GM18870 (cell line): ENCODE results near the gene KDSR.
"Not testable (repeated sequence)": the region's sequence is repeated elsewhere in the genome, so short reads cannot be mapped to it uniquely, and the experiment has no call there.

ENCODE experiments used
- ATAC-seq: cut with Tn5 transposase; IDR thresholded peaks from one replicate; pipeline ENCODE4 v1.9.1; 2021; ENCODE audit warnings: moderate library complexity; ENCODE audit not compliant: unreplicated experiment

The KDSR gene

DNA sequence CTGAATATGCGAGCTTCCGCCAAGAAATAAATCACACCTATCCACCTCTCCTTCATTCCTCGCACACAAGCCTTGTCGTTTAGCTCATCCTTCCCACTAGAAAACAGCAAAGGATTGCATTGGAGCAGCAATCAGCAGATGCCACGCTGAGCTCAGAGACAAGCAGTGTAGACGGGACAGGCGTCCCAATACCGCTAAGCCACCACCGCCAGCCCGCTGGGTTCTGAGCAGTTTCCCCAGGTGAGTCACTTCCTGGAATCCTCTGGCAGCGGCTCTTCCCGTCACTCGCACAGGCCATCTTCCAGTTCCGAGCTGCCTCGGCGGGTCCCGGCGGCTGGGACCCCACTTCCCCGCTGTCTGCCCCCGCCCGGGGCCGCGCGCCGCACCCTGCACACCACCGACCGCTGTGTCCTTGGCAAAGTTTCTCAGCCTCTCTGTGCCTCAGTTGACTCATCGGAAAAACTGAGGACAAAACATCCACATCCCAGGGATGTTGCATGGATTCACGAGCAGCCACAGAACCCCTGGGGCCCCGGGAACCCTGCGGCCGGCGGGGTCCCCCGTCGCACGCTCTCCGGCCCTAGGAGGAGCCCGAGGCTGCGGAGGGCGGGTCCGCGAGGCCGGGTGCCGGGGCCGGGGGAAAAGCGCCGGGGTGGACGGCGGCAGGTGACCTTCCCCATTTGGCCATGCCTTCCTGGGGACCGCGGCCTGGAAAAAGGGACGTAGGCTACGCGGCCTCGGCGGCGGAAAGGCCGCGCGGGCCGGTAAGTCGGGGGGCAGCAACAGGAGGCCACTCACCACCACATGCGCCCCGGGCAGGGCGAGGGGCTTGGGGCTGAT is 573 bp downstream of the KDSR start:
- no peak for ATAC-seq

DNA sequence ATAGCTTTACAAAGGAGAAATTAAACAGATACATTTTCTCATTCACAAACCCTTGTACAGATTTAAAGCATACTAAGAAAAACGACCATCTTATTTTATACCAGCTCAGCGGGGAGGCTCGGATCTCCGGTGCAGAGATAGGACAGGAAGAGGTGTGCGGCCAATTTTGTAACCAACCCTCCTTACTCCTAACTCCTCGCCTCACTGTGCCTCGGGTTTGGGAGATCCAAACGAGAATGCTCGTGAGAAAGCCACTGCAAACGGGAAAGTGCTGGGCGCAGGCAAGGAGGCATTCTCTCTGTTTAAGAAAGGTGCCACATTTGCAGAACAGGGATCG is 1.2 kb downstream of the KDSR start:
- ATAC-seq, result no peak

DNA sequence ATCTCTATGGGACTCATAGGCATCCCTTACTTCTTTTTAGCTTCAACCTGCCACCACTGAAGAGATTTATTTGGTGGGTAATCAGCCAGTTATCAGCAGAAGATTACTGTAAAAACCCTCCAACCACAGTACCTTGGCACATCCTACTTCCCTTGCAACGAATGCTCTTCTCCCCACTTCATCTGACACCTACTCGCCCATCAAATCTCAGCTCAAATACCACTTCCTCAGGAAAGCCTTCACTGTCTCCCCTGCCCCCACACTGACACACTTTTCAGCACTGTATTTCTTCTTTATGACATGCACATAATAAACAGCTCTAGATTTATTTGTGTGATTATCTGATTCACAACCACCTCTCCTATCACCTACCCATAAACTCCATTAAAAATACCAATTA is 3.1 kb downstream of the KDSR start:
- ATAC-seq, result no peak

DNA sequence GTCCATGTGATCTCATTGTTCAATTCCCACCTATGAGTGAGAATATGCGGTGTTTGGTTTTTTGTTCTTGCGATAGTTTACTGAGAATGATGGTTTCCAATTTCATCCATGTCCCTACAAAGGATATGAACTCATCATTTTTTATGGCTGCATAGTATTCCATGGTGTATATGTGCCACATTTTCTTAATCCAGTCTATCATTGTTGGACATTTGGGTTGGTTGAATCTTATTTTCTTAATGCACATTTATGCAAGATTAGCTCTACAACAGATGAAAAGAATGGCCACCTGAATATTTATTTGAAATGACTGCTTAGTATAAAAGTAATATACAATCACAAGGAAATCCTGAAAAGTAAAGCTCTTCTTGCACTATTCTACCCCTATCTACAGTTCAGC is 3.6 kb downstream of the KDSR start:
- ATAC-seq, result not testable (repeated sequence)

DNA sequence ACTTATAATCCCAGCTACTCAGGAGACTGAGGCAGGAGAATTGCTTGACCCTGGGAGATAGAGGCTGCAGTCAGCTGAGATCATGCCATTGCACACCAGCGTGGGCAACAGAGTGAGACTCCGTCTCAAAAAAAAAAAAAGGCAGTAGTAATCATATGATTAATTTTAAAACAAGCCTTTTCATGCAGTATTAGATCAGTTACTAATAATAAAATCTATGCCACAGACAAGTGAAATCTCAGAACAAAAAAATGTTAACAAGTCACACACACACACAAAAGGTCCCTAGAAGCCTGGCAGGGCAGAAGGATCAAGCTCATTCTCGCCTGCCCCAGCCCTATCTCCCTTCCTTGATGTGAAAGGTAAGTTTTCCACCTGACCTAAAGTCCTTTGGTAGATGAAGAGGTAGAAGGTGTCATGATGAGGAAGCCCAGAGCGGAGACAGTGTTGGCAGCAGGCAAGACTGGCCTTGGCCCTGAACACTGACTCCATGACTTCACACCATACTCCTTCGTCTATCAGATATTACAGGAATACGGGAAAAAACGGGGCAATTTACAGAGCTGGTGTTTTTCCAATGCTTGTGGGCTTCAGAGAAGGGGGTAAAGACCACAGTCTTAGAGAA is 10.6 kb downstream of the KDSR start:
- ATAC-seq, result no peak

DNA sequence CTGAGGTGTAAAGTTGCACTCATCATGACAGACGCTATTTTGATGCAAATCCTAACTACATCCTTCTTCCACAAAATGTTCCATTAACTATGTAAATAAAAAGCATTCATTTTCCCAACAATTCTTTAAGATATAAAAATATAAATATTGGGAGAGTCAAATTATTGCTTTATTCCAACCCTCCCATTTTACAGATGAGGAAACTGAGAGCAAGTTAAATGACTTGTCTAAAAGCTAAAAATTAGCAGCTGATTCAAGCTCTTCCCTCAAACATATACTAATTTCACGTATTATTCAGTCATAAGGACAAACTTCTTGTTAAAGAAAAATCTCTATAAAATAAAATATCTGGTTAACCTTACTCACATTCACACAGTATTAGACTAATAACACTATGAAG is 16.8 kb downstream of the KDSR start:
- no peak for ATAC-seq

DNA sequence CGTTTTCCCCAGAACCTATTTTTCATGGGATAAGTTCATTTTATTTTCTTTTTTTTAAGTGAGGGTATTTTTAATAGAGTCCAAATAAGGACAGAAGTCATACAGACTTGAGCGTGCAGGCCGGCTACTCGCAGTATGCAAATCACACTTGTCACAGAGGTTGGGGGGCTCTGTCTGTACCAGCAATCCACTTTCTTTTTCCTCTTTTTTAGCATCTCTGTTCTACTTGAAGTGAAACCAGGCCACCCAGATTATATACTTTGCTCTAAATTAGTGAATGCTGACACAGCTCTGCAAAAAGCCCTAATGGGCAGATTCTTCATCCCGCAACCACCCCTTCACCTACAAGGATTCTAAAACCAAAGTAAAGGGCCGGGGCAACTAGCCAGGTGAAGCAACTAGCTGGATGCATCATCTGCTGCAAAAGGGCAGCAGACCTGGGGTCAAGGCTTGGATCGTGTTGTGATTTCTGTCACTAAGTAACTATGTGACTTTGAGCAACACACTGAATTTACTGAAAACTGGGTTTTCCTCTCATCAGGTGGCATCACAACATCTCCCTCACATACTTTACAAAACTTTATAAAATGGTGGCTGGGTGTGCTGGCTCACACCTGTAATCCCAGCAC is 18.4 kb downstream of the KDSR start:
- ATAC-seq, result no peak

DNA sequence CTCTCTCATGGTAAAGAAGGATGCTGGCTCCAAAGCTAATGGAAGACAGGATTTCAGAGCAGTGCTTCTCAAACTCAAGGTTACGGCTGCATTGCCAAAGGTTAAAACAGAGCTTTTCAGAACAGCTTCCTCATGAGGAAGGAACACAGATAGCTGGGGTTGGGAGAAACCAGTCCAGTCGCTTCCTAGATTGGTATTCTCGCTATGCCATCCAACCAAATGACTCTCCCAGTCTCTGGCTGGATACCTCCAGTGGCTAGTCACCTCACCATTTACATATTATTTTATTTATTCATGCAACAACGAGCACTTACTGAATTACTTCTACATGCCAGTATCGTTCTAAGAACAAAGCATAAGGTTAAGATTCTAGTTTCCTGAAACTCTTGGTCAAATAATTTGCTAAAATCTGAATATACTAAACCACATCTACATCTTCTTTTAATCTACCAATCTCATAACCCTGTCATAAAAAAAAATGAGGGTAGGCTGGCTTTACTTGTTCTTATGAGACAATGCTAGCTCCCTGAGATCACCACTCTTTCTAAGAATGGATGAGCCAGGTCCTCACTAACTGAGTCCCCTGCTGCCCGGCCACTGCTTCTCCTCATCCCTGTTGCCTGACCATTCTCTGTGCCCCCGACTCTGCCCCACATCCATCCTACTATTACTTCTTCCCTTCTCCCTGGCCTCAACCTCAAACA is 20.4 kb downstream of the KDSR start:
- ATAC-seq, result no peak

DNA sequence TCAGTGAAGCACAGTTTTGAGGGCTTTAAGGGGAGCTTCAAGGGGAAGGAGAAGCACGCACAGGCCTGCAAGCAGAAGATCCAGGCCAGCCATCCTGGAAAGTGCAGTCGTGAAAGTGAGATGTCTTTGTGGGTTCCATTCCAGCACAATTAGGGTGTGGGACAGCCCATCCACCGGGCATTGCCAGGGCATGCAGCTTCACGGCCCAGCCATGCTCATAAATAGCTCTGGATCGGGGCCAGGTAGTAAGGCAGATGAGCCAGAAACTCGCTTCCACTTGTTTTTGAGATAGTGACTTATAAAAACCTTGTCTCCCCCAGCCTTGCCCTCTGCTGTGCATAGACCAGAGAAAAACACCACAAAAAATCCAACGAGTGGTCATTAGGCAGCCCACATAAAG is 21.0 kb downstream of the KDSR start:
- ATAC-seq, result no peak

DNA sequence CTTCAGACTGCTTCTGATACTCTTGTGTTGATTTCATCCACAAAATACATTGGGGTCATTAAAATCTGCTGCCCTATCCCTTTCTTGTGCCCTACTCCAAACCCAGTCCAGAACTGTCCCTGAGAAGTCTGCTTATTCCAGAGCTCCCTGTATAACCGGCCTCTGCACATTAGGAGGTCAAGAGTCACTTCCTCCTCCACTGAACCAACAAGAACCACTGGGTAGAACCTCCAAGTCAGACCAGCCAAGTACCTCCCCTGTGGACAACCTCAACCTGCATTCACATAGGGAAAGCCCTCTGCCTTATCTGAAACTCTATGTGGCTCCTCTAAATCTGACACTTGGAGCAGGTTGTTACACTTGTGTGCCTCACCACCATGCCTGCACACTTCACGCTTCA is 22.1 kb downstream of the KDSR start:
- no peak for ATAC-seq

DNA sequence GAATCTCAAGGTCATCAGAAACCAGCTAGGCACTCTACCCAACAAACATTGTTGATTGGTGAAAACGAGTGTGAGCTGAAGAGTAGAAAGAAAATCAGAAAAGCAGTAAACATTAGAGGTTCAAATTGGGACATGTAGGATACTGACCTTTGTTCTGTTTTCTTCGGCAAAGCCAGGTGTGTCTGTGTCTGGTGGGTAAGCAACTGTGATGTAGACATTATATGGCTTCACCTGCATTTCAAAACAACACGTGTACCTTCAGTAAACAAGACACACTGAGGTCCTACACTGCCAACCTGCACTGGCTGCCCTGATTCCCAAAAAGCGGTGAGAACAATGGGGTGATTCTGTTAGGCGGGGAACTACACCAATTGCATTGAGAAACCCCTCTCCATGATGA is 22.7 kb downstream of the KDSR start:
- no peak for ATAC-seq

DNA sequence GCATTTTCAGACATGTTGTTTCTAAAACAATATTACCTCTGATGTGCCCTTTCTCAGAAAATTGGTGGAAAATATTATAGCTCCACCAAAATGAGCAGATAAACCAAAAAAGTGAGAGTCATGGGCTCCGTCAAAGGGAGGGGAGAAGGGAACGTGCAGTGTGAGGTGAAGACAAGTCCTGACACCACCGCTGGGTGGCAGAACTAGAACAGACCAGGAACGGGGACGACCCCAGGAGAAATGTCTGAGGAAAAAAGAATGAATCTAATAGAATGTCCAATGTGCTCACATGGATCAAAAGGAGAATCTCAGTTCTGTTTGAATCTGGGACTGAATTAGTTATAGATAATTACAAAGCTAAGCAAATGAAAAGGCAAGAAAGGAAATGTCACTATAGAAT is 24.8 kb downstream of the KDSR start:
- ATAC-seq, result no peak

DNA sequence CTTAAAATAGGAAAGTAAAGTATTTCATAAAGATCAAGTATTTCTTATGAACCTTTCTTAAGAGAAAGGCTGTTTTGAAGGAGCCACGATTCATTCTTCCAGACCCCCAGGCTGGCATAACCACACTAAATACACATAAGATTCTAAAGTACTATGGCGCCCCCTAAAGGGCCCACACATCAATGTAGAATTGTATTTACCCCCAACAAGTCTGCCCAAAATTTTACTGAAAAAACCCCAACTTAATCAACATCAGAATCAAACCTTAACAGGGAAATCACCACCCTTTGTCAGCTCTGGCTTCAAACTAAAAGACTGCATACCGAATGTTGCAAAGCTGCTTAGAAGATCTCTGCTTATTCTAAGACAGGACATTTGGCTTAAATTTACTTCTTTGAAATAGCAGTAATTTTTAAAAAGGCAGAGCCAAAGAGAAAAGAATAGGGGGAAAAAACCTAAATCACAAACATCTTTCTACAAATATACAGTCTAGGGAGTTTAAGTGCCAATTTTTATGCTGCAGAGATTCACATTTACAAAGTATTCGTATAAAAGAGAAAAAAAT is 27.0 kb downstream of the KDSR start:
- no peak for ATAC-seq

DNA sequence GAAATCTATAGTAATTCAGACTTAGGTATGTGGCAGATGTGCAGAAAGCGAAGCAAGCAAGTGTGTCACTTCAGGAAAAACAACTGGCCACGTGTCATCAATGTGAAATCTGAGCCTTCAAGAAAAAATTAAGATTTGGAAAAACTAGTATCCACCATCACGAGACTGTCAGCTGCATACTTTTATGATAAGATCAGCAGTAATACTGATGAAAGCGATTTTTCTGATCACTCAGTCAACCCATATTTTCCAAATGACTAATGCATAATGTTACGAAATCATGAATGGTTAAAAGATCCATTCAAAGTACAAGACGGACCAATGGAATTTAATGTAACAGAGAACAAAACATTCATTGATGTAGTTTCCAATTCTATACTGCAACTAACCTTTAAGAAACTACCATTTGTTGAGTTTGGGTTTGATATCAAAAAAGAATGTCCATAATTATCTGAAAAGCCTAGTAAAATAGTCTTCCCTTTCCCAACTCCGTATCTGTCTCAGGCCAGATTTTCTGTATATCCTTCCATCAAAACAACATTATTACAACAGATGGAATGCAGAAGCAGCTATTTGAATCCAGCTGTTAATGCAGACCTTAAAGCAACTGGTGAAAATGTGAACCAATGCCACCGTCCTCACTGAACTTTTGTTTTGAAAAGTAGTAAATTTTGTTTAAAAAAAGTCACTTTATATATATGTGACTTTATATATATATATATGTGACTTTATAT is 30.5 kb downstream of the KDSR start:
- ATAC-seq, result no peak

DNA sequence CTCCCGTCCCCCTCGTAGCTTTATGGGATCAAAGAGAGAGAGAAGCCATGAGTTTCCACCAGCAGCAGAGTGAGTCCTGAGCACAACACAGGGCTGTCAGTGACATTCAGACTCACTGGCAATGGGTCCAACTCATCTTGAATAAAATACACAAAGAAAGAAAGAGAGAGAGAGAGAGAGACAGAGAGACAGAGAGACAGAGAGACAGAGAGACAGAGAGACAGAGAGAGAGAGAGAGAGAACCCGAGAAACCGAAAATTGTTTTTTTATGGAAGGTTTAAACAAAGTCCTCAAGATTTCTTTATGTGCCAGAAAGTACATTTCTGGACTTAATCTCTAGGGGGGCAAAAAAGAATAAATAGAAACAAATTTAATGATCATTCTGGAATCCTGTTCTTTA is 35.9 kb downstream of the KDSR start:
- no peak for ATAC-seq

DNA sequence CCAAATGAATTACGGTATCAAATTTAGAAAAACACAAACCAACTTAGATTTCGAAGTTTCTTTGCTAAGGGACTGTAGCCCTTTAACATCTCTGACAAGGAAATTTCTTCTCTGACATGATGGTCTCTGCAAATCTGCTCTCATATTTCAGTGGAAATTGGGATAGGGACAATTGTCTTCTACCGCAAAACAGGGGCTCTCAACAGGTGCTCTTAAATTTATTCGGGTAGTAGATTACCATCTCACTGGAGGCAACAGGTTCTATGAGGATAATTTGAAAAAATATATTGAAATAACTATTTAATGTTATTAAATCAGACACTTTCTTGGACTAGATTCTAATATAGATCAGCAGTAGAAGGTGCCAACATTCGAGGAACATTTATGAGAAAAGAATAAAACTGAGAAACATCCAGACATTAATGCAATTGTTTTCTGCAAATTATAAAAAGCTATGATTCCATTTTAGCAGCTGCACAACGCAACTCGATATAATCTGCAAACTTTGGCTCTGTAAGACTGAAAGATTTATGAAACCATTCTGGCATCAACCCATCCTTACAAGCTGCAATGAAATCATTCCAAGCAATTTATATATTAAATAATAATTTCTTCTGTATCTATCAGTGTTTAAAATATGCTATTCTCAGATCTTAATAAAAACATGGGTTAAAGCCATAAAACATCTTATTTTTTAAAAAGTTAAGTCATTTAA is 37.4 kb downstream of the KDSR start:
- no peak for ATAC-seq

DNA sequence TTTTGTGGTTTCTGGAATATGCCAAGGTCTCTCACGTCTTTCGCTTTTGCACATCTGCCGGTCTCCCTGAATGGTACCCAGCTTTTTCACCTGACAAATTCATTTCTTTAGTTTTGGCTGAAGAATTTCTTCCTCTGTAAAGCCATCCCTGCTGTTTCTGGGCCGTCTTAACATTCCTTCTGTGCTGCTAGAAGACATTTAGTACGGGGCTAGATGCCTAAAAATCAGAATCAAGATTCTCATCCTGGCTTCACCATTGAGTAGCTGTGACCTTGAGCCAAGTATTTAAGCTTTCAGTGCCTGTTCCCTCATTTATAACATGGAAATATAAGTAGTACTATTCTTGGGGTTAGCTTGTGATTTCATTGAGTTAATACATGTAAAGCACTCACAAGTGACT is 41.0 kb downstream of the KDSR start:
- no peak for ATAC-seq

DNA sequence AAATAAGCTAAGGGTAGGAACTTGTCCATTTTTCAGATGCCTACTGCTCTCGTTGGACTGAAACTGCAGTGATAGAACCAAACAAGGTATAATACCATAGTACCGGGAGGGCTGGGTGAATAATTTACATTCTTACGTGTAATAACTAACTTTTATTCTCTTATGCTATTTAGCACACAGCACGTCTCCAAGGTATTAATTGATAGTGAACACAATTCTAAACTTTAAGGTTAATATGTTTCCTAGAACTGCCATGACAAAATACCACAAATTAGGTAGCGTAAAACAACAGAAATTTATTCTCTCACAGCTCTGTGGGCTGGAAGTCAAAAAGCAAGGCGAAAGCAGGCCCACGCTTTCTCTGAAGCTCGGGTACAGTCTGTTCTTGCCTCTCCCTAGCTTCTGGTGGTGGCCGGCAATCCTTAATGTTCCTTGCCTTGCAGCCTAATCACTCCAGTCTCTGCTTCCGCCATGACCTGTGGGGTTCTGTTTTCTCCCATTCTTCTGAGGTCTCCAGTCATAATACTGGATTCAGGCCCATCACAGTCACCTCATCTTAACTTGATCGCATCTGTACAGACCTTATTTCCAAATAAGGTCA is 41.8 kb downstream of the KDSR start:
- ATAC-seq, result no peak

DNA sequence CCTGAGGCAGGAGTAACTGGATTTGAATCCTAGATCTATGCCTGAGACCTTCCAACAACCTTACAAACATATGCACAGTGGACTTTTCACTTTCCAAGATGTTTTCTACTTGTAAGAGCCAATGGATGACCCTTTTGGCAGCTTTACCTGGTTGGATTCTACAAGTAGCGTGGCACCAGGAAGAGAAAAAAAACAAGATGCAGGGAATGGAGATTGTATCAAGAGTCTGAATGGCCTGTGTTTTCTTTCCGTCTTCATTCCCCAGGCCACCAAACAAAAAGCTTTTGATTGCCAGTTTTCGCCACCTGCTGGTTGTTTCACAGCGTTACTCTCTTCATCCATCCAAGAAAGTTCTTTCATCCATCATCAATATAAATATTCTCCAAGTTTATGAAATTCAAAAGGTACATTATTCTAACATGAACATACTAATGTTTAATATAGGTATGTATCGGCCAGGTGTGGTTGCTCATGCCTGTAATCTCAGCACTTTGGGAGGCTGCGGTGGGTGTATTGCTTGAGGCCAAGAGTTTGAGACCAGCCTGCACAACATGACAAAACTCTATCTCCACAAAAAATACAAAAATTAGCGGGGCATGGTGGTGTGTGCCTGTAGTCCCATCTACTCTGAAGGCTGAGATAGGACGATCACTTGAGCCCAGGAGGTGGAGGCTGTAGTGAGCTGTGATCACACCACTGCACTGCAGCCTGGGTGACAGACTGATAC is 43.9 kb downstream of the KDSR start:
- ATAC-seq, result peak; percentile 31
